IPS DF 4.7 (cell line): Measurements from ENCODE around the gene SPDYE16.
"Not testable (repeated sequence)": the region's sequence is repeated elsewhere in the genome, so short reads cannot be mapped to it uniquely, and the experiment has no call there.

Experiments
- DNase-seq: peaks from one replicate; pipeline ENCODE4 v3.0.0-alpha.2; 2013; ENCODE audit warnings: low spot score; ENCODE audit errors: extremely low read depth

SPDYE16 gene

DNA sequence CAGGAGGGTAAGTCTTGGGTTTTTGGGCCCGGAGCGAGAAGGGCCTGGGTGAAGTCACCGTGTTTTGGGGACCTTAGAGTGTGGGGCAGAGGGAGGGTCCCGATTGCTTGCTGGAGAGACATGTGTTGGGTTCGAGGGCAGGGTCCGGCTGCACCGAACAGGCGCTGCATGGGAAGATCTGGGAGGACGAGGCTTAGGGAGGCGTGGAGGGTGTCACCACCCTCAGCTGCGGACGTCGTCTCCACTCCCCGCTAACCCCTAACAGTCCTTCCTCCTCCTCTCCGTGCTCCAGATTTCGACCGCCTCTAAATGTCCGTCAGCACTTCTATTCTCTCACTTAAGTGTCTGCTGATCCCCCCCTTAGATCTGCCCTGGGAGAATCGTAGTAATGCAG, 6.8 kb upstream of the SPDYE16 start:
- DNase-seq, result not testable (repeated sequence)

DNA sequence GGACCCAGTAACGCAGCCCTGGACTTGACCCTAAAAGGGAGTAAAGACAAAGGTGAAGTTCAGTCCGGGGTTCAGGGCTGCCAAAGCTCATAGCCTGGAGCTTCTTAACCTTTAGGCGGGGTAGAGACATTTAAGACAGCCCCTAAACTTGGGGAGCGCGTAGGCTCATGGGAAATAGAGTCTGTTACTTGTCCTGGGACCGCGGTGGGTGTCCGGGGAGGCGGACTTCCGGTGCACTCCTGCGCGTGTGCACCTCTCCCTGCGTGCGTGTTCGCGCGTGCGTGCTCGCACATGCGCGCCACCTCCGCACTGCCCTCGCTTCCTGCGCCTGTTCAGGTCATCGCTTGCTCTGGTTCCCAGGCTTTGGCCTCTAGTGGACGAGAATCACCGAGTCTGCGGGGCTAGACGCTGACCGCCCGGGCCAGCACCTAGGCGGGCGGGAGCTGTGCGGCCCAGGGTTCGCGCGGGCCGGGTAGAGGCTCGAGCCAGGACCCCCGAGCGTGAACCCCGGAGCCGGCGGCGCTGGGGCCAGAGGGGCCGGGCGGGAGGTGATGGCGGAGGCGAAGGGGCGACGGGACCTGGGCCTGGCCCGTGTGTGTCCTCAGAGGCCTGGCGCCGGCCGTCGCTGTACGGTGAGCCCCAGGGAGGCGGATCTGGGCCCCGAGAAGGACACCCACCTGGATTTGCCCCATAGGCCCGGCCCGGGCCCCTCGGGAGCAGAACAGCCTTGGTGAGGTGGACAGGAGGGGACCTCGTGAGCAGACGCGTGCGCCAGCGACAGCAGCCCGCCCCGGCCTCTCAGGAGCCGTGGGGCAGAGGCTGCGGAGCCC, 6.1 kb upstream of the SPDYE16 start:
- DNase-seq, result peak; percentile 87

GRCh38 chr7:76531643-76532042, 11.5 kb downstream of the SPDYE16 start:
- not testable (repeated sequence) for DNase-seq

DNA sequence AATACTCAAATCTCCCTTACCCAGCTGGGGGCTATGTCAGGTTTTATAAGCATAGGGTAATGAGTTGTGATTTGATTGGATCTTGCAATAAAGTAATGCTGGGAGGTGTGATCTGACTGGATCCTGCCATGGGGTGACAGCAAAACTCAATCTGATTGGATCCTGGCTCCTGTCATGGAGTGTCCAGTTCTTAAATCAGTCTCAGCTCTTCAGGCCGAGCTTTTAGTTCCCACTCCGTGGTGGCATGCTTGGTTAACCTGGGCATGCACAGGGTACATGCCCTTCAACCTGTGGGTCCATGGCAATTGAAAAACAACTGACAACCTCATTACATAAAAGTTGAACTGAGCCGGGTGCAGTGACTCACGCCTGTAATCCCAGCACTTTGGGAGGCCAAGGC, 16.9 kb downstream of the SPDYE16 start:
- DNase-seq, result not testable (repeated sequence)

- DNase-seq, result not testable (repeated sequence)
Measured at GRCh38 chr7:76516932-76517331, 26.2 kb downstream of the SPDYE16 start.

DNA sequence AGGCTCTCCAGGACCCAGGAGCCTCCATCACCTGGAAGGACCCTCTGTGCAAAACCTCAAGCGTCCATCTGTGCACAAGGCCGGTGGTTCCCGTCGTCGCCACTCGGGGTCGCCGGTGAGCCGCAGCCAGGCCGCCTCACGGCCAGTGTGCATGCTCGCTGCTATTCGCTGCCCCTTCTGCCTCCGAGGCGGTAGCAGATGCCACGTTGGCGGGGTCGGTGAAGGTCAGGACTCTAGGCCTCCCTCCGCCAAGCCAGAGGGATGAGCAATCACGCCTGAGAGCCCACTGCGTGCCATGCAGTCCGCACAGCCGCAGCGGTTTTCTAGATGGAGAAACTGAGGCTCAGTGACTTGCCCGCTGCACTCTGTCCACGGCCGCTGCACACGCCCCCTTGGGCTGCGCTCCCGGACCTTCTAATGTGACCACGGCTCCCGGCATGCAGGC, 27.1 kb downstream of the SPDYE16 start:
- DNase-seq, result no peak

GRCh38 chr7:76514926-76515771, 27.9 kb downstream of the SPDYE16 start:
- DNase-seq, result no peak

DNA sequence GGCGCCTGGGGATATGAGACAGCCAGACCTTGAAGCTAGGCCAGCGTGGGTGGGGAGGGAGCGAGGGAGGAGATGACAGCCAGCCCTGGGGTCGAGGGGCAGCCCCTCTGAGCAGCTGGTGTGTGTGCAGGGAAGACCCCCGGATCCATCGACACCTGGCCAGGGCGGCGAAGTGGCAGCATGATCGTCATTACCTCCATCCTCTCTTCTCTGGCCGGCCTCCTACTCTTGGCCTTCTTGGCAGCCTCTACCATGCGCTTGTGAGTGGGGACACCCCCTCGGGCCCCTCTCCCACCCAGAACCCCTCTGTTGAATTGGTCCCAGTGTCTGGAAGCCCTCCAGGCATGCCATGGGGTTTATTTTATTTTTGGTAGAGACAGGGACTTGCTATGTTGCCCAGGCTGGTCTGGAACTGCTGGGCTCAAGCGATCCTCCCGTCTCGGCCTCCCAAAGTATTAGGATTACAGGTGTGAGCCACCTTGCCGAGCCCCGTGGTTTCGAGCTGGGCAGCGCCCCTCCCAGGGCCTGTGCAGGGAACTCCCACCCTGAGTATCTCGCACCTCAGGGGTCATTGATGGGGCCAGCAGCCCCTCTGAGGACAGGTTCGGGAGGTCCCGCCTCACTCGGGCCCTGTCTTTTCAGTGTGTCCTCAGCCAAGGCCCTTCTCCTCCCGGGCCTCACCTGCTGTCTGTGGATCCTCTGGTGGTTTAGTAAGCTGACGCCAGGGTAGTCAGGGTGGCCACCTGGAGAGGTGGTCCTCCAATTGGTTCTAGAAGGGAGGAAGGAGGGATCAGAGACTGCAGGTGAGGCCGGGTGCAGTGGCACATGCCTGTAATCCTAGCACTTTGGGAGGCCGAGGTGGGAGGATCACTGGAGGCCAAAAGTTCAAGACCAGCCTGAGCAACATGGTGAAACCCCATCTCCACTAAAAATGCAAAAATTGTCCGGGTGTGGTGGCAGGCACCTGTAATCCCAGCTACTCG, 29.0 kb downstream of the SPDYE16 start:
- no peak for DNase-seq

DNA sequence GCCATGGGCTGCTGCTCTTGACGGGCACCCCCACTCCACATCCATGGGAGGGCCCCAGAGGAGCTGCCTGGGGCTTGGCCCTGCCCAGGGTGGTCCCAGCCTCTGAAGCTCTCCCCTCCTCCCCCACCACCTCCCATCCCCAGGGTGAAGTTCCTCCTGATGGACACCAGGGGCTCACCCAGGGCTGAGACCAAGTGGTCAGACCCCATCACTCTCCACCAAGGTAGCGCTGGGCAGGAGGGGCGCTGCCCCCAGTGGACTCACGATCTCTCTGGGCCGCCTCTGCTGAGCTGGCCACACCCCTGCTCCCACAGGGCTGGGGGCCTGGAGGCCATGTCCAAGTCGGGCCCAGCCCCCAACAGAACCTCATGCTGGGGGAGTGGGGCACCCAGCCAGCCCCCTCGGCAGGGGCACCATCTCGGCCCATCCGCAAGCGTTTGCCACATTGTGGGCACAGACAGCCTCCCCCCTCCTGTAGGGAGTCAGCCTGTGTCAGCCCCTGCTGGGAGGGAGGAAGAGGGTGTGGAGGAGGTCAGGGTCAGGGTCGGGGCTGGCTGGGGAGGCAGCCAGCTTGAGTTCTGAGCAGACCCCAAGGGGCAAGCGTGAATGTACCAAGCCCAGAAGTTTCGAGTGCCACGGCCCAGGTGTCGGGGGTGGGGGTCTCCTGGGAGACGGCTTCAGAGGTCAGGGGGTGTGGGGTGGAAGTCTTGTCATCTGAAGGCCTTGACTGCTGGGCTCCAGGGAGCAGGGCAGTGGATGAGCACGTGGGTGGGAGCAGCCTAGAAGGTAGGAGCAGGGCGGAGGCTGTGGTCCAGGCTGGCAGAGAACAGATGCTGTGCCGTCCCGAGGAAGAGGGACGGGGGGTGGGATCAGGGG, 29.9 kb downstream of the SPDYE16 start:
- no peak for DNase-seq

DNA sequence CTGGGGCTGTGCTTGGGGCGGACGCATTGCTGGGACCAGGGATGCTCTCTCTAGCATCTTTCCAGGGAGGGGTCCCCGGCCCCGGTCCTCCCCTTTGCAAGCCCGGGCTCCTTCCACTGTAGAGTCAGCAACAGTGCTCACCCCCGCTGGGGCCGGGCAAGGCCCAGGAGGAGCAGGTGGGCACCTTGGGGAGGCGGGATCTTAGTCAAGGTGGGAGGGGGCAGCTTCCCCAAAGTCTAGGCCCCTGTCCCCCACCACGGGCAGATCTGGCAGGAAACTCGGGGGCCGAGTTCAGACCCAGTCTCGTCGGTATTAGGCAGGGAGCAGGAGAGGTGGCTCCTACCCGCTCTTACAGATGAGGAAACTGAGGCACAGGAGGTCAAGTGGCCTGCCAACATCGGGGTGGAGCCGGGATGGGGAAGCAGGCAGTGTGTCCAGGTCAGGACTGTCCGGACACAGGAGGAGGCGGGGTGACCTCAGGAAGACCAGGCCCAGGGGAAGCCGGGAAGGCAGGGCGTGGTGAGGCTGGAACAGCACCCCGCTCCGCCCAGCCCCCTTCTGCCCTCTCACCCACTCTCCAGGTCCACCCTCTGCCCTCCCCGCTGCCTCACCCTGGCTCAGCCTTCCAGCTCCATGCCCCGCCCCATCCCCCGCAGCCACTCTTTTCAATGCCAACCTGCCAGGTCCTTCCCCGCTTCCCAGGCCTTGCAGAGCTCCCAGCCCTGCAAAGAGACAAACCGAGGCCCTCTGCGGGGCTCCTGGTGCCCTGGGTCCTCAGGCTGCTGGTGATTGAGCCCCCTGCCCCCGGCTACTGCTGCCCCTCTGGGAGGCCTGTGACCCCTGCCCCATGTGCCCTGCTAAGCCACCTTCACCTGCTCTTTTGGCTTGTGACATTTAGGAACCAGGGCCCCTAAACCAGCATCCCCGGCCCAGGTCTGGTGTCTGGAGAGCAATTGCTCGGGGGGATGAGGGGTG, 30.9 kb downstream of the SPDYE16 start:
- not testable (repeated sequence) for DNase-seq

GRCh38 chr7:76511200-76511910, 31.7 kb downstream of the SPDYE16 start:
- not testable (repeated sequence) for DNase-seq

GRCh38 chr7:76509931-76510877, 32.9 kb downstream of the SPDYE16 start, which contains the start of gene UPK3B:
UPK3B (plus strand) TSS chr7:76510552; CDS start chr7:76510653, 101 bp downstream.
- no peak for DNase-seq

- DNase-seq, result no peak
Measured at GRCh38 chr7:76507723-76508406, 35.2 kb downstream of the SPDYE16 start.

DNA sequence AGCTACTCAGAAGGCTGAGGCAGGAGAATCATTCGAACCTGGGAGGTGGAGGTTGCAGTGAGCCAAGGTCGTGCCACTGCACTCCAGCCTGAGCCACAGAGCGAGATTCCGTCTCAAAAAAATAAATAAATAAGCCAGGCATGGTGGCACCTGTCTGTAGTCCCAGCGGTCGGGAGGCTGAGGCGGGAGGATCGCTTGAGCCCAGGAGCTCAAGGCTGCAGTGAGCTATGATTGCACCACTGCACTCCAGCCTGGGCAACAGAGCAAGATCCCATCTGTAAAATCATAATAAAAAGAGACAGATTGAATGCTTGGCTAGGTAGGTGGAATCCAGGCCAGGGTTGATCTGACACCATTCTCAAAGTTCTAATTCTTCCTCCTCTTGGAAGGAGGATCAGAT, 36.5 kb downstream of the SPDYE16 start:
- not testable (repeated sequence) for DNase-seq

DNA sequence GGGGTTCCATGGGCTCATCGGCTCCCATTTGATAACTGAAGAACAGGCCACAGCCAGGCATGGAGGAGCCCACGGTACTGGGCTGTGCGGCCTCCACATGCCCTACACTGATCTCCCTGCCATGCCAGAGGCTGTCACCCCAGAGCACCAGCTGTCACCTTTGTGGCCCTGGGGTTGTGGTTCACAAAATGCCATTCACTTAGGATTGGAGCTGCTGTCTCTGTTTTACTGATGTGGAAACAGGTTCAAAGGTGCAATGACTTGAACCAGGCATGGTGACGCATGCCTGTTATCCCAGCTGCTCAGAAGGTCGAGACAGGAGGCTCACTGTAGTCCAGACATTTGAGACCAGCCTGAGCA, 37.0 kb downstream of the SPDYE16 start:
- DNase-seq, result no peak
